Prostate gland (tissue), 2 donors: ENCODE results near the gene CROCC.
A peak's percentile ranks its signal among the peaks of the same experiment; 100 is the strongest.

Experiments
- POLR2A ChIP-seq: fragments of 450-650 bp; IDR thresholded peaks from one replicate; pipeline ENCODE4 v1.6.1; 2016; ENCODE audit warnings: antibody characterized with exemption, mild to moderate bottlenecking
- POLR2AphosphoS5 ChIP-seq: sonication (generic); formaldehyde crosslinking; IDR thresholded peaks from one replicate; pipeline ENCODE4 v1.6.1; 2017; ENCODE audit warnings: antibody characterized with exemption
- TF ChIP-seq, protein P1 (sequence below), 4 experiments: fragments of 200-600 bp in 2 of 4; fragments of 450-650 bp in 2 of 4; sonication (generic) in 2 of 4; IDR thresholded peaks; 1 replicate in 3 of 4; 2 replicates in 1 of 4; pipeline ENCODE4 v1.5.1; 2016 to 2019; ENCODE audit warnings: antibody characterized with exemption in 4 of 4, mild to moderate bottlenecking in 2 of 4, moderate library complexity in 2 of 4

DNA sequence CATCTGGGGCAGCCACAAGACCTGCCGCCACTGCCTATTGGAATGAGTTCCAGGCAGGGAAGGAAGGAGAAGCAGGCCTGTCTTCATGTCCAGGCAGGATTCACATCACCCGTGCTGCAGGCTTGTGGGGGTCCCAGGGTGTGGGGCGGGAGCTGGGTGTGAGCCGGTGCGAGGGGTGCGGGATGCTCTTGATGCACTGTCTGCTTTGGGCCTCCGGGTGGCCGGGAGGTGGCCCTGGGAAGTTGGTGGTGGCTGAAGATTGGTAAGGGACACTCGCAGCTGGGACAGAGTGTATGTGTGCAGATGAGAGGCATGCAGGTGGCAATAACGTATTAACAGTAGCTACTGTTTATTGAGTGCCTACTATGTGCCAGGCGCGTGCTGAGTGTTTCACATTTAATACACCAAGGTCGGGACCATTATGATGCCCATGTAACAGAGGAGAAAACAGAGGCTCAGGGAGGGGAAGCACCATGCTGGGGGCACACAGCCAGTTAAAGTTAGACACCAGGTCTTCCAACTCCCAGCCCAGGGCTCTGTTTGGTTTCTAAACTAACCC is 3.3 kb downstream of the CROCC start:
- TF ChIP-seq POLR2AphosphoS5 (no peak), POLR2A (no peak)
- TF ChIP-seq, protein P1, sequence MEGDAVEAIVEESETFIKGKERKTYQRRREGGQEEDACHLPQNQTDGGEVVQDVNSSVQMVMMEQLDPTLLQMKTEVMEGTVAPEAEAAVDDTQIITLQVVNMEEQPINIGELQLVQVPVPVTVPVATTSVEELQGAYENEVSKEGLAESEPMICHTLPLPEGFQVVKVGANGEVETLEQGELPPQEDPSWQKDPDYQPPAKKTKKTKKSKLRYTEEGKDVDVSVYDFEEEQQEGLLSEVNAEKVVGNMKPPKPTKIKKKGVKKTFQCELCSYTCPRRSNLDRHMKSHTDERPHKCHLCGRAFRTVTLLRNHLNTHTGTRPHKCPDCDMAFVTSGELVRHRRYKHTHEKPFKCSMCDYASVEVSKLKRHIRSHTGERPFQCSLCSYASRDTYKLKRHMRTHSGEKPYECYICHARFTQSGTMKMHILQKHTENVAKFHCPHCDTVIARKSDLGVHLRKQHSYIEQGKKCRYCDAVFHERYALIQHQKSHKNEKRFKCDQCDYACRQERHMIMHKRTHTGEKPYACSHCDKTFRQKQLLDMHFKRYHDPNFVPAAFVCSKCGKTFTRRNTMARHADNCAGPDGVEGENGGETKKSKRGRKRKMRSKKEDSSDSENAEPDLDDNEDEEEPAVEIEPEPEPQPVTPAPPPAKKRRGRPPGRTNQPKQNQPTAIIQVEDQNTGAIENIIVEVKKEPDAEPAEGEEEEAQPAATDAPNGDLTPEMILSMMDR (IDR thresholded peaks at IDR 0.05): peak in 1 of 4 experiments; percentile 18
